ENCODE results near the gene RELN. TPM values are rescaled to one million over a fixed set of nuclear protein-coding genes. Genes with fewer than 3 reads are reported as not detected.

The RELN gene
- total RNA-seq, 1 experiment from 2014 or later = 0.02 TPM

- peaks cover 4% of the 10 kb centered on the region; the same call in 1 of the 2 replicates for H3K27me3 ChIP-seq (ENCODE audit: insufficient read depth, low read length)
- no peak overlapping the region for H3K9ac ChIP-seq (ENCODE audit: extremely low read depth, insufficient read length, low read length)
- Mint-ChIP-seq H3K4me1 (no peaks in the 10 kb centered on the region), H3K4me3 (no peak overlapping the region), H3K36me3 (ENCODE audit: insufficient read depth in 1 of 3, low read depth in 3 of 3) (no peaks in the 10 kb centered on the region), H3K27me3 (ENCODE audit: low read depth) (peaks cover 19% of the 10 kb centered on the region), H3K27ac (no peak overlapping the region), H3K9me3 (no peaks in the 10 kb centered on the region)
- H3K23ac ChIP-seq (ENCODE audit: insufficient read length, low read depth, low read length) = no peak overlapping the region
- H3K4ac ChIP-seq (ENCODE audit: low read depth, low read length) = no peak overlapping the region
- H3K4me1 ChIP-seq (ENCODE audit: insufficient read depth, low read length) = no peaks in the 10 kb centered on the region; the same call in 1 of the 2 replicates
- H3K14ac ChIP-seq (ENCODE audit: insufficient read depth, low read length) = no peak overlapping the region
- no peaks in the 10 kb centered on the region for H3K23me2 ChIP-seq (ENCODE audit: insufficient read length, low read depth, low read length, poor library complexity, severe bottlenecking)
- no peaks in the 10 kb centered on the region for H3K79me1 ChIP-seq (ENCODE audit: insufficient read depth, low read depth, low read length, poor library complexity, severe bottlenecking)
- H4K91ac ChIP-seq (ENCODE audit: insufficient read length, low read depth, low read length) = no peak overlapping the region
- no peak for TF ChIP-seq CTCF (conservative IDR thresholded peaks at IDR 0.05)
- H3K9me3 ChIP-seq (ENCODE audit: control insufficient read depth, low read depth, low read length) = no peaks in the 10 kb centered on the region
- H2BK20ac ChIP-seq (ENCODE audit: low read depth, low read length, poor library complexity, severe bottlenecking) = no peak overlapping the region
- no peak overlapping the region for H4K5ac ChIP-seq (ENCODE audit: insufficient read length, low read depth, low read length)
- no peak overlapping the region for H3T11ph ChIP-seq (ENCODE audit: low read length)
- WGBS (ENCODE audit: extremely low coverage, insufficient read length, low lambda C conversion rate) = no CpG with 5 or more reads among the region's 4 CpGs
- no peak overlapping the region for H2BK120ac ChIP-seq (ENCODE audit: low read depth, low read length, poor library complexity, severe bottlenecking)
- H3K18ac ChIP-seq (ENCODE audit: insufficient read length, low read depth, low read length) = no peak overlapping the region
- H3K27ac ChIP-seq (ENCODE audit: insufficient read length, low read depth, low read length) = no peak overlapping the region
- no peaks in the 10 kb centered on the region for H3K79me2 ChIP-seq (ENCODE audit: insufficient read depth, low read length)
- H2AK5ac ChIP-seq (ENCODE audit: insufficient read length, low read length) = no peak overlapping the region
- no peak for DNase-seq
- H2BK5ac ChIP-seq (ENCODE audit: insufficient read length, low read length) = no peak overlapping the region
- H4K20me1 ChIP-seq (ENCODE audit: control insufficient read depth, insufficient read depth, insufficient read length) = no peaks in the 10 kb centered on the region
- H2BK15ac ChIP-seq (ENCODE audit: low read depth, low read length) = no peak overlapping the region
- H4K8ac ChIP-seq (replicated peaks; ENCODE audit: insufficient read length, low read depth, low read length) = no peak overlapping the region
- no peak overlapping the region for H2BK12ac ChIP-seq (ENCODE audit: insufficient read length, low read depth, low read length)
- H2AFZ ChIP-seq (ENCODE audit: low read length) = no peak overlapping the region
- no peak overlapping the region for H3K4me2 ChIP-seq (ENCODE audit: insufficient read depth, insufficient read length, low read length)
- no peak overlapping the region for H3K56ac ChIP-seq (ENCODE audit: insufficient read length, low read depth, low read length)
These were observed 6.6 kb upstream of the RELN start for GRCh38 chr7:103996017-103996551.

Measured in H9 (cell line).